ENCODE results near the gene CDHR1. TPM values are rescaled to one million over a fixed set of nuclear protein-coding genes. Genes with fewer than 3 reads are reported as not detected.

The CDHR1 gene
- total RNA-seq, 1 experiment from 2014 or later: 5.0 TPM

GRCh38 chr10:84156768-84157167, 37.6 kb upstream of the CDHR1 start:
- no peak for TF ChIP-seq AR (CRISPR knock-in tag; IDR thresholded peaks at IDR 0.05)
- no peak for TF ChIP-seq CBFB (CRISPR knock-in tag; IDR thresholded peaks at IDR 0.05; ENCODE audit: low read depth)
- no peak for TF ChIP-seq EMX1 (CRISPR knock-in tag; IDR thresholded peaks at IDR 0.05)
- no peak for TF ChIP-seq RELA (CRISPR knock-in tag; IDR thresholded peaks at IDR 0.05; ENCODE audit: borderline replicate concordance)
- TF ChIP-seq IRF1 (CRISPR knock-in tag; IDR thresholded peaks at IDR 0.05): no peak
- no peak for TF ChIP-seq HMGA2 (CRISPR knock-in tag; IDR thresholded peaks at IDR 0.05)
- no peak overlapping the region for H3K27ac Mint-ChIP-seq
- H3K36me3 Mint-ChIP-seq: peaks cover 28% of the 10 kb centered on the region
- ChIA-PET CTCF (interaction anchor here (1.1 to 3.7 kb wide), 3 partner anchors 9 to 100 kb away, joined by 3 to 22 read pairs (median 3); no protein-coding TSS in a partner anchor), POLR2A (no interaction called here)
- peaks cover 40% of the 10 kb centered on the region for H3K4me1 Mint-ChIP-seq
- ATAC-seq (no peak), DNase-seq (ENCODE audit: low spot score) (no peak)
- H3K9me3 Mint-ChIP-seq: no peaks in the 10 kb centered on the region
- H3K4me3 Mint-ChIP-seq: no peak overlapping the region
- no peaks in the 10 kb centered on the region for H3K27me3 Mint-ChIP-seq (ENCODE audit: low read depth)

GRCh38 chr10:84158061-84158460, 36.3 kb upstream of the CDHR1 start:
- ChIA-PET POLR2A (interaction anchor here (1.5 kb wide), 1 partner anchor 19 kb away, joined by 5 read pairs; the partner anchor contains the start of gene GHITM), CTCF (interaction anchor here (1.6 to 3.7 kb wide), 2 partner anchors 10 to 79 kb away, joined by 4 to 22 read pairs; no protein-coding TSS in a partner anchor)
- no peak for ATAC-seq
- peaks cover 19% of the 10 kb centered on the region for H3K36me3 Mint-ChIP-seq
- peaks cover 53% of the 10 kb centered on the region for H3K4me1 Mint-ChIP-seq
- H3K27me3 Mint-ChIP-seq (ENCODE audit: low read depth): no peaks in the 10 kb centered on the region
- no peaks in the 10 kb centered on the region for H3K9me3 Mint-ChIP-seq
- DNase-seq (ENCODE audit: low spot score): no peak
- H3K4me3 Mint-ChIP-seq: no peak overlapping the region
- H3K27ac Mint-ChIP-seq: no peak overlapping the region
- TF ChIP-seq ZNF232 (CRISPR knock-in tag; IDR thresholded peaks at IDR 0.05) (no peak), E2F5 (CRISPR knock-in tag; IDR thresholded peaks at IDR 0.05) (no peak), TEAD4 (CRISPR knock-in tag; IDR thresholded peaks at IDR 0.05) (no peak), SMAD3 (CRISPR knock-in tag; IDR thresholded peaks at IDR 0.05; ENCODE audit: borderline replicate concordance) (no peak), RELA (CRISPR knock-in tag; IDR thresholded peaks at IDR 0.05; ENCODE audit: borderline replicate concordance) (no peak), HMGXB4 (CRISPR knock-in tag; IDR thresholded peaks at IDR 0.05) (no peak), ESRRA (CRISPR knock-in tag; IDR thresholded peaks at IDR 0.05; ENCODE audit: borderline replicate concordance) (no peak), ZMAT4 (CRISPR knock-in tag; IDR thresholded peaks at IDR 0.05) (no peak), STAT6 (CRISPR knock-in tag; conservative IDR thresholded peaks at IDR 0.05; ENCODE audit: low read depth) (no peak), SP1 (CRISPR knock-in tag; conservative IDR thresholded peaks at IDR 0.05) (no peak), NR1H2 (CRISPR knock-in tag; IDR thresholded peaks at IDR 0.05) (no peak), ZNF425 (CRISPR knock-in tag; conservative IDR thresholded peaks at IDR 0.05) (no peak), NFYB (CRISPR knock-in tag; conservative IDR thresholded peaks at IDR 0.05; ENCODE audit: low read depth) (no peak), TCF7 (CRISPR knock-in tag; IDR thresholded peaks at IDR 0.05; ENCODE audit: low read depth) (no peak), JUN (CRISPR knock-in tag; IDR thresholded peaks at IDR 0.05) (no peak), ZNF281 (CRISPR knock-in tag; IDR thresholded peaks at IDR 0.05) (no peak)

Data from WTC11 (cell line).